CD8-positive, alpha-beta memory T cell (primary cell): Measurements from ENCODE around the gene R3HDML. TPM values are rescaled to one million over a fixed set of nuclear protein-coding genes. Genes with fewer than 3 reads are reported as not detected.
"Not testable (repeated sequence)": the region's sequence is repeated elsewhere in the genome, so short reads cannot be mapped to it uniquely, and the experiment has no call there.

Experiments
- CTCF ChIA-PET: fragments of 350-600 bp; sonication (Branson Sonifier 250); formaldehyde crosslinking; loops from one replicate; lab custom pipeline; 2021; ENCODE audit warnings: antibody characterized with exemption; lab: Charles Lee
- POLR2A ChIA-PET: fragments of 350-600 bp; sonication (Branson Sonifier 250); formaldehyde crosslinking; loops from one replicate; lab custom pipeline; 2021; ENCODE audit warnings: antibody characterized with exemption; lab: Charles Lee
- DNase-seq, 5 donors: peaks; one replicate each; pipeline versions ENCODE4 v3.0.0 to v3.0.0-alpha.2; 2020 to 2022; ENCODE audit warnings: mixed read lengths in 1 of 5
- H3K27ac ChIP-seq: one replicate; pipeline ENCODE4 v1.7.0; 2013; ENCODE audit warnings: low read depth, mild to moderate bottlenecking, low read length, moderate library complexity
- H3K27me3 ChIP-seq: 2 replicates; pipeline ENCODE4 v1.7.0; 2013; ENCODE audit warnings: low read length, mild to moderate bottlenecking; ENCODE audit not compliant: insufficient read depth, poor library complexity, severe bottlenecking
- H3K36me3 ChIP-seq: 2 replicates; pipeline ENCODE4 v1.7.0; 2013; ENCODE audit warnings: mild to moderate bottlenecking, low read length, moderate library complexity; ENCODE audit not compliant: insufficient read depth
- H3K4me1 ChIP-seq: 2 replicates; pipeline ENCODE4 v1.7.0; 2013; ENCODE audit warnings: mild to moderate bottlenecking, low read length, moderate library complexity; ENCODE audit not compliant: insufficient read depth
- H3K4me3 ChIP-seq: 2 replicates; pipeline ENCODE4 v1.7.0; 2013; ENCODE audit warnings: mild to moderate bottlenecking, low read length
- H3K9me3 ChIP-seq: 2 replicates; pipeline ENCODE4 v1.7.0; 2013; ENCODE audit warnings: mild to moderate bottlenecking, low read length
- H3K27ac Mint-ChIP-seq, 8 donors: one replicate each; pipeline ENCODE4 v1.8.0; 2020 to 2021; ENCODE audit warnings: mixed read lengths in 8 of 8, mild to moderate bottlenecking in 6 of 8, inconsistent platforms in 3 of 8, moderate library complexity in 3 of 8
- H3K27me3 Mint-ChIP-seq, 2 donors: one replicate each; pipeline ENCODE4 v1.8.0; 2020 to 2021; ENCODE audit warnings: mixed read lengths in 2 of 2, mild to moderate bottlenecking in 1 of 2, moderate library complexity in 1 of 2
- H3K36me3 Mint-ChIP-seq, 3 donors: one replicate each; pipeline ENCODE4 v1.8.0; 2020 to 2021; ENCODE audit warnings: mixed read lengths in 3 of 3, inconsistent platforms in 1 of 3, mild to moderate bottlenecking in 1 of 3
- H3K4me1 Mint-ChIP-seq, 3 donors: one replicate each; pipeline ENCODE4 v1.8.0; 2020 to 2021; ENCODE audit warnings: mixed read lengths in 3 of 3, inconsistent platforms in 1 of 3, mild to moderate bottlenecking in 1 of 3
- H3K4me3 Mint-ChIP-seq, 7 donors: one replicate each; pipeline ENCODE4 v1.8.0; 2020 to 2021; ENCODE audit warnings: mixed read lengths in 7 of 7, mild to moderate bottlenecking in 6 of 7, moderate library complexity in 4 of 7, inconsistent platforms in 2 of 7
- H3K9me3 Mint-ChIP-seq, 5 donors: one replicate each; pipeline ENCODE4 v1.8.0; 2020 to 2022; ENCODE audit warnings: mixed read lengths in 5 of 5, mild to moderate bottlenecking in 3 of 5, moderate library complexity in 2 of 5, inconsistent platforms in 1 of 5
- polyA plus RNA-seq: library from polyadenylated mRNA; unstranded; fragments of 300-500 nt; fragmentation: Illumina TruSeq; gene quantifications from one replicate; pipeline ENCODE4 v1.2.3, GENCODE V29; 2021
- total RNA-seq, 2 experiments: library from RNA; stranded (reverse); gene quantifications; one replicate each; pipeline ENCODE4 v1.2.3, GENCODE V29; 2021

Gene R3HDML
- not detected for total RNA-seq
- polyA plus RNA-seq, result not detected

- Histone ChIP-seq H3K27ac (no peak within 1 kb of the TSS), H3K4me1 (no peaks in the 10 kb centered on the region), H3K4me3 (no peak within 1 kb of the TSS), H3K27me3 (no peaks in the 10 kb centered on the region), H3K36me3 (no peaks in the 10 kb centered on the region), H3K9me3 (no peaks in the 10 kb centered on the region)
- peaks cover 21 to 29% of the 10 kb centered on the region in 2 donors for H3K27me3 Mint-ChIP-seq
- no peaks in the 10 kb centered on the region for H3K4me1 Mint-ChIP-seq
- POLR2A ChIA-PET, result no interaction called here
- no peaks in the 10 kb centered on the region for H3K9me3 Mint-ChIP-seq
- no peaks in the 10 kb centered on the region for H3K36me3 Mint-ChIP-seq
- CTCF ChIA-PET, result no interaction called here
- peak within 1 kb of the TSS in 1 of 8 donors; percentile 37 for H3K27ac Mint-ChIP-seq
- no peak within 1 kb of the TSS for H3K4me3 Mint-ChIP-seq
- no peak for DNase-seq
These were observed at the start of gene R3HDML for GRCh38 chr20:44336725-44337380. TSS of gene R3HDML (plus strand) at chr20:44337043. CDS start at chr20:44337158, 115 bp downstream.

DNA sequence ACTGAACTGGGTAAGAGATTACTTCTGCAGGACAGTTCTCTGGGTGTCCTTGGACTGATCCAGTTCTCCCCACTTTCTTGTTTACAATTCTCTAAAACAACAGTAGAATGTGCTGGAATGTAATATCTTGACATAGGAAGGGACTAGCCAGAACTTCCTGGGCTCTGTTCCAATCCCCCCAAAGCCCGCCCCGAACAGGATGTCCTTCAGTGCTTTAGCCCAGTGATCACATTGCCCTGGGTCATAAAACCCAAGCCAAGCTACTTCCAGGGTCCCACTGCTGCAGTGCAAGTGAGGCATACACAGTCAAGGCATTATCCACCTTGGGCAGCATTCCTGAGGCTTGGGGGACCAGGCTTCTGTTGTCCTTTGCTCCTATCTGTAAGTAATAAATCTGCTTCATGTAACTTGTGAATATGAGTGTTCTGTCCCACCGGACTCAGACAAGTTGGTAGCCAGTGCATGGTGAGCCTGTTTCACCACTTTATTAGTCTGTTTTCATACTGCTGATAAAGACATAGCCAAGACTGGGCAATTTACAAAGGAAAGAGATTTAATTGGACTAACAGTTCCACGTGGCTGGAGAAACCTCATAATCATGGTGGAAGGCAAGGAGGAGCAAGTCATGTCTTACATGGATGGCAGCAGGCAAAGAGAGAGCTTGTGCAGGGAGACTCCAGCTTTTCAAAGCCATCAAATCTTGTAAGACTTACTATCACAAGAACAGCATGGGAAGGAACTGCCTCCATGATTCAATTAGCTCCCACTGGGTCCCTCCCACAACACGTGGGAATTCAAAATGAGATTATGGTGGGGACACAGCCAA is 49.4 kb upstream of the R3HDML start:
- Mint-ChIP-seq H3K27me3 (no peaks in the 10 kb centered on the region), H3K4me3 (no peak overlapping the region), H3K36me3 (peaks cover 3 to 19% (median 16%) of the 10 kb centered on the region in 3 donors), H3K27ac (peak overlapping the region in 2 of 8 donors; percentile 6 to 18), H3K9me3 (no peaks in the 10 kb centered on the region), H3K4me1 (peaks cover 0 to 11% (median 9%) of the 10 kb centered on the region in 3 donors)
- ChIA-PET CTCF (interaction anchor here (0.9 to 1.5 kb wide), 2 partner anchors 69 to 72 kb away, joined by 5 read pairs; no protein-coding TSS in a partner anchor), POLR2A (no interaction called here)
- Histone ChIP-seq H3K27ac (no peak overlapping the region), H3K36me3 (no peaks in the 10 kb centered on the region), H3K27me3 (no peaks in the 10 kb centered on the region), H3K4me3 (no peak overlapping the region), H3K9me3 (no peaks in the 10 kb centered on the region), H3K4me1 (no peaks in the 10 kb centered on the region)
- DNase-seq, result no peak

- Histone ChIP-seq H3K27me3 (no peaks in the 10 kb centered on the region), H3K36me3 (no peaks in the 10 kb centered on the region), H3K4me3 (no peak overlapping the region), H3K9me3 (no peaks in the 10 kb centered on the region), H3K4me1 (no peaks in the 10 kb centered on the region), H3K27ac (no peak overlapping the region)
- ChIA-PET POLR2A (no interaction called here), CTCF (no interaction called here)
- no peak overlapping the region for H3K4me3 Mint-ChIP-seq
- no peak overlapping the region for H3K27ac Mint-ChIP-seq
- peaks cover 3 to 17% (median 16%) of the 10 kb centered on the region in 3 donors for H3K36me3 Mint-ChIP-seq
- peak in 2 of 5 donors; percentile 6 for DNase-seq
- H3K9me3 Mint-ChIP-seq, result no peaks in the 10 kb centered on the region
- H3K4me1 Mint-ChIP-seq, result peaks cover 0 to 11% (median 9%) of the 10 kb centered on the region in 3 donors
- H3K27me3 Mint-ChIP-seq, result no peaks in the 10 kb centered on the region
These were observed 48.6 kb upstream of the R3HDML start for GRCh38 chr20:44288252-44288651.

DNA sequence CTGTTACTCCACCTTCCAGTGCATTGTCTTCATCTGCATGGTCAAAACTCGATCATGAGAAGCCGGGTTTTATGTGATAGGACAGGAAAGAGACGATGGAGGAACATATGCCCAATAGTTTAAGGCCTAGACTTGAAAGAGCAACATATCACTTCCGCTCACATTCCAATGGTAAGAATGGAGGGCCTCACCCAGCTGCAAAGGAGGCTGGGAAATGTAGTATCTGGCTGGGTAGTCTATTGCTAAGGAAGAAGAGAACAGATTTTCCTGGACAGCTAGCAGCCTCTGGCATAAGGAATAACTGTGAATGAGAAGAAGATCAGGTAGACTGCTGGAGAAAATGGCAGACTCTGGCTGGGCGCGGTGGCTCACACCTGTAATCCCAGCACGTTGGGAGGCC is 45.1 kb upstream of the R3HDML start:
- no peaks in the 10 kb centered on the region for H3K9me3 Mint-ChIP-seq
- H3K9me3 ChIP-seq, result no peaks in the 10 kb centered on the region
- CTCF ChIA-PET, result interaction anchor here (1.4 to 2.4 kb wide), 2 partner anchors 20 to 76 kb away, joined by 8 to 13 read pairs; partner anchors contain the start of gene FITM2
- peaks cover 0 to 9% (median 0%) of the 10 kb centered on the region in 3 donors for H3K4me1 Mint-ChIP-seq
- no peak for DNase-seq
- no peaks in the 10 kb centered on the region for H3K27me3 ChIP-seq
- POLR2A ChIA-PET, result no interaction called here
- no peaks in the 10 kb centered on the region for H3K4me1 ChIP-seq
- H3K4me3 ChIP-seq, result no peak overlapping the region
- no peak overlapping the region for H3K27ac ChIP-seq
- H3K27ac Mint-ChIP-seq, result peak overlapping the region in 1 of 8 donors; percentile 84
- no peaks in the 10 kb centered on the region for H3K36me3 ChIP-seq
- H3K36me3 Mint-ChIP-seq, result peaks cover 3 to 19% (median 17%) of the 10 kb centered on the region in 3 donors
- H3K27me3 Mint-ChIP-seq, result no peaks in the 10 kb centered on the region
- no peak overlapping the region for H3K4me3 Mint-ChIP-seq

DNA sequence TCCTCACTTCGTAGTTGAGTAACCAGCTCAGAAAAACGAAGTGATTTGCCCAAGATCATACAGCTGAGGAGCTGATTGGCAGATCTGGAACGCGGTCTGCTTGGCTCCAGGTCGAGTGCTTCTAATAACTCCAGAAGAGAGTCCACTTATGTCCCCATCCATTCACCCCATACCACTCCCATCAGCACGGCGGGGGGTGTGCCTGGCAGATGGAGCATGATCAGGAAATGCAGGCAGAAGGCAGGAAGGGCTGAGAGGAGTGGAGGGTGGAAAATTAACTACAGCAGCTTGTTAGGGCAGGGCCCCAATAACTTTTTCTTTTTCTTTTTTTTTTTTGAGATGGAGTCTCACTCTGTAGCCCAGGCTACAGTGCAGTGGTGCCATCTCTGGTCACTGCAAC is 40.8 kb upstream of the R3HDML start:
- CTCF ChIA-PET, result interaction anchor here (1.0 to 1.6 kb wide), 3 partner anchors 11 to 15 kb away, joined by 3 read pairs; partner anchors contain the start of gene FITM2

DNA sequence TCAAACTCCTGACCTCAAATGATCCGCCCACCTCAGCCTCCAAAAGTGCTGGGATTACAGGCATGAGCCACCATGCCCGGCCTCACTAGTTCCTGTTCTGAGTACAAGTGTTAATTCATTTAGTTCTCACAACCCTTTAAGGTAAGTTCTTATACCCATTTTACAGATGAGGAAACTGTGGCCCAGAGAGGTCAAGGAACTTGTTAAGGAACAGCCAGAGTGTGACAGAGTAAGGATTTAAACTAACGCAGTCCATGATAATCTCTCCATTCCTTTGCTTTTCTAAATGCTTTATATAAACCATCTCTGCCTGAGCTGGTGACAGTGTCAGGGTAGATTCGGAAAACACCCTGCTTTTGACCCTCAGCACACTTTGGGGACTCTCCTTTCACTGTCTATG is 39.1 kb upstream of the R3HDML start:
- no peak for DNase-seq
- H3K27ac Mint-ChIP-seq, result no peak overlapping the region
- no peak overlapping the region for H3K4me3 Mint-ChIP-seq
- peaks cover 0 to 11% (median 4%) of the 10 kb centered on the region in 3 donors for H3K36me3 Mint-ChIP-seq
- no peaks in the 10 kb centered on the region for H3K9me3 Mint-ChIP-seq
- no peaks in the 10 kb centered on the region for H3K27me3 Mint-ChIP-seq
- no peaks in the 10 kb centered on the region for H3K27me3 ChIP-seq
- H3K4me1 Mint-ChIP-seq, result peaks cover 0 to 4% (median 0%) of the 10 kb centered on the region in 3 donors
- H3K4me3 ChIP-seq, result no peak overlapping the region
- H3K9me3 ChIP-seq, result no peaks in the 10 kb centered on the region
- no peaks in the 10 kb centered on the region for H3K4me1 ChIP-seq
- ChIA-PET POLR2A (no interaction called here), CTCF (no interaction called here)
- no peak overlapping the region for H3K27ac ChIP-seq
- no peaks in the 10 kb centered on the region for H3K36me3 ChIP-seq

More for the DNA sequence above, 40.8 kb upstream of the R3HDML start:
- H3K27me3 Mint-ChIP-seq, result no peaks in the 10 kb centered on the region
- Histone ChIP-seq H3K4me1 (no peaks in the 10 kb centered on the region), H3K27ac (no peak overlapping the region), H3K36me3 (no peaks in the 10 kb centered on the region), H3K27me3 (no peaks in the 10 kb centered on the region), H3K4me3 (no peak overlapping the region), H3K9me3 (no peaks in the 10 kb centered on the region)
- H3K9me3 Mint-ChIP-seq, result no peaks in the 10 kb centered on the region
- DNase-seq, result no peak
- POLR2A ChIA-PET, result no interaction called here
- peaks cover under 1 to 7% (median 5%) of the 10 kb centered on the region in 3 donors for H3K36me3 Mint-ChIP-seq
- peaks cover 0 to 5% (median 0%) of the 10 kb centered on the region in 3 donors for H3K4me1 Mint-ChIP-seq
- no peak overlapping the region for H3K4me3 Mint-ChIP-seq
- no peak overlapping the region for H3K27ac Mint-ChIP-seq

GRCh38 chr20:44299011-44299535 is 37.8 kb upstream of the R3HDML start:
- DNase-seq, H3K4me1 Mint-ChIP-seq, H3K36me3 ChIP-seq, H3K4me1 ChIP-seq, POLR2A ChIA-PET, H3K27ac ChIP-seq, H3K9me3 Mint-ChIP-seq, H3K4me3 ChIP-seq, H3K4me3 Mint-ChIP-seq, H3K9me3 ChIP-seq, H3K27ac Mint-ChIP-seq, H3K27me3 Mint-ChIP-seq, H3K27me3 ChIP-seq: not testable (repeated sequence)
- peaks cover 0 to 11% (median 6%) of the 10 kb centered on the region in 3 donors for H3K36me3 Mint-ChIP-seq
- CTCF ChIA-PET, result interaction anchor here (3.8 kb wide), 1 partner anchor 12 kb away, joined by 21 read pairs; the partner anchor contains the start of gene FITM2
